IMR-90 (cell line): ENCODE measurements around the gene FAF2.

Experiments used
- CEBPB ChIP-seq: IDR thresholded peaks from 2 replicates; pipeline ENCODE4 v1.6.1; 2012; ENCODE audit warnings: low read depth, low read length, improper control_type of control experiment
- CHD1 ChIP-seq: IDR thresholded peaks from 2 replicates; pipeline ENCODE4 v1.6.1; 2012; ENCODE audit warnings: low read depth, low read length, improper control_type of control experiment
- FOS ChIP-seq: fragments of 150-350 bp; IDR thresholded peaks from 2 replicates; pipeline ENCODE4 v1.6.1; 2016; ENCODE audit warnings: low read depth, low read length
- MAZ ChIP-seq: IDR thresholded peaks from 2 replicates; pipeline ENCODE4 v1.6.1; 2012; ENCODE audit warnings: low read depth, mild to moderate bottlenecking, low read length, improper control_type of control experiment, moderate library complexity, borderline replicate concordance
- POLR2A ChIP-seq: IDR thresholded peaks from 2 replicates; pipeline ENCODE4 v1.6.1; 2012; ENCODE audit warnings: mild to moderate bottlenecking, low read depth, low read length
- RAD21 ChIP-seq: IDR thresholded peaks from 2 replicates; pipeline ENCODE4 v1.6.1; 2012; ENCODE audit warnings: low read length, improper control_type of control experiment
- RFX5 ChIP-seq: IDR thresholded peaks from 2 replicates; pipeline ENCODE4 v1.8.0; 2012; ENCODE audit warnings: low read depth, mild to moderate bottlenecking, low read length, moderate library complexity
- SMC3 ChIP-seq: fragments of 150-350 bp; IDR thresholded peaks from 2 replicates; pipeline ENCODE4 v1.6.1; 2016; ENCODE audit warnings: low read depth, mild to moderate bottlenecking, antibody characterized with exemption, low read length, moderate library complexity
- TF ChIP-seq, protein P1 (sequence below): conservative IDR thresholded peaks from 2 replicates; pipeline ENCODE4 v1.5.1; 2012; ENCODE audit warnings: mild to moderate bottlenecking, low read depth, low read length, improper control_type of control experiment
- TF ChIP-seq, protein P2 (sequence below): fragments of 150-350 bp; IDR thresholded peaks from 2 replicates; pipeline ENCODE4 v1.6.1; 2016; ENCODE audit warnings: low read depth, mild to moderate bottlenecking, low read length, moderate library complexity, borderline replicate concordance
- TF ChIP-seq, protein P3 (sequence below): fragments of 150-350 bp; IDR thresholded peaks from 2 replicates; pipeline ENCODE4 v1.6.1; 2017; ENCODE audit warnings: mild to moderate bottlenecking, antibody characterized with exemption, low read length, low read depth

DNA sequence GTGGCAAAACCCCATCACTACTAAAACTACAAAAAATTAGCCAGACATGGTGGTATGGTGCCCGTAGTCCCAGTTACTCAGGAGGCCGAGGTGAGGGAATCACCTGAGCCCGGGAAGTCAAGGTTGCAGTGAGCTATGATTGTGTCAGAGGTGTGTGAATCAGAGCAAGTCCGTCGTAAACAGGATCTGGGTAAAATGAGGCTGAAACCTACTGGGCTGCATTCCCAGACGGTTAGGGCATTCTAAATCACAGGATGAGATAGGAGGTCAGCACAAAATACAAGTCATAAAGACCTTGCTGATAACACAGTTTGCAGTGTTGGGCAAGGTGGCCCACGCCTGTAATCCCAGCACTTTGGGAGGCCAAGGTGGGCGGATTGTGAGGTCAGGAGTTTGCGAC lies 29.9 kb upstream of the FAF2 start:
- TF ChIP-seq MAZ (no peak), POLR2A (no peak), RAD21 (no peak), RFX5 (no peak), SMC3 (no peak), CHD1 (no peak), CEBPB (no peak), FOS (no peak)
- TF ChIP-seq, protein P1, sequence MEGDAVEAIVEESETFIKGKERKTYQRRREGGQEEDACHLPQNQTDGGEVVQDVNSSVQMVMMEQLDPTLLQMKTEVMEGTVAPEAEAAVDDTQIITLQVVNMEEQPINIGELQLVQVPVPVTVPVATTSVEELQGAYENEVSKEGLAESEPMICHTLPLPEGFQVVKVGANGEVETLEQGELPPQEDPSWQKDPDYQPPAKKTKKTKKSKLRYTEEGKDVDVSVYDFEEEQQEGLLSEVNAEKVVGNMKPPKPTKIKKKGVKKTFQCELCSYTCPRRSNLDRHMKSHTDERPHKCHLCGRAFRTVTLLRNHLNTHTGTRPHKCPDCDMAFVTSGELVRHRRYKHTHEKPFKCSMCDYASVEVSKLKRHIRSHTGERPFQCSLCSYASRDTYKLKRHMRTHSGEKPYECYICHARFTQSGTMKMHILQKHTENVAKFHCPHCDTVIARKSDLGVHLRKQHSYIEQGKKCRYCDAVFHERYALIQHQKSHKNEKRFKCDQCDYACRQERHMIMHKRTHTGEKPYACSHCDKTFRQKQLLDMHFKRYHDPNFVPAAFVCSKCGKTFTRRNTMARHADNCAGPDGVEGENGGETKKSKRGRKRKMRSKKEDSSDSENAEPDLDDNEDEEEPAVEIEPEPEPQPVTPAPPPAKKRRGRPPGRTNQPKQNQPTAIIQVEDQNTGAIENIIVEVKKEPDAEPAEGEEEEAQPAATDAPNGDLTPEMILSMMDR: no peak
- TF ChIP-seq, protein P2, sequence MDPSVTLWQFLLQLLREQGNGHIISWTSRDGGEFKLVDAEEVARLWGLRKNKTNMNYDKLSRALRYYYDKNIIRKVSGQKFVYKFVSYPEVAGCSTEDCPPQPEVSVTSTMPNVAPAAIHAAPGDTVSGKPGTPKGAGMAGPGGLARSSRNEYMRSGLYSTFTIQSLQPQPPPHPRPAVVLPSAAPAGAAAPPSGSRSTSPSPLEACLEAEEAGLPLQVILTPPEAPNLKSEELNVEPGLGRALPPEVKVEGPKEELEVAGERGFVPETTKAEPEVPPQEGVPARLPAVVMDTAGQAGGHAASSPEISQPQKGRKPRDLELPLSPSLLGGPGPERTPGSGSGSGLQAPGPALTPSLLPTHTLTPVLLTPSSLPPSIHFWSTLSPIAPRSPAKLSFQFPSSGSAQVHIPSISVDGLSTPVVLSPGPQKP: no peak
- TF ChIP-seq, protein P3, sequence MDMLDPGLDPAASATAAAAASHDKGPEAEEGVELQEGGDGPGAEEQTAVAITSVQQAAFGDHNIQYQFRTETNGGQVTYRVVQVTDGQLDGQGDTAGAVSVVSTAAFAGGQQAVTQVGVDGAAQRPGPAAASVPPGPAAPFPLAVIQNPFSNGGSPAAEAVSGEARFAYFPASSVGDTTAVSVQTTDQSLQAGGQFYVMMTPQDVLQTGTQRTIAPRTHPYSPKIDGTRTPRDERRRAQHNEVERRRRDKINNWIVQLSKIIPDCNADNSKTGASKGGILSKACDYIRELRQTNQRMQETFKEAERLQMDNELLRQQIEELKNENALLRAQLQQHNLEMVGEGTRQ: no peak
